Anterior cingulate cortex (tissue), 58 donors: ENCODE results near the gene CREB3L1.
"Not testable (repeated sequence)": the region's sequence is repeated elsewhere in the genome, so short reads cannot be mapped to it uniquely, and the experiment has no call there.

Experiments used
- DNase-seq, 58 donors: peaks; one replicate each; lab custom pipeline; 2025; lab: John Stamatoyannopoulos, UW

Gene CREB3L1

GRCh38 chr11:46293641-46294103, 16.2 kb downstream of the CREB3L1 start:
- no peak for DNase-seq

DNA sequence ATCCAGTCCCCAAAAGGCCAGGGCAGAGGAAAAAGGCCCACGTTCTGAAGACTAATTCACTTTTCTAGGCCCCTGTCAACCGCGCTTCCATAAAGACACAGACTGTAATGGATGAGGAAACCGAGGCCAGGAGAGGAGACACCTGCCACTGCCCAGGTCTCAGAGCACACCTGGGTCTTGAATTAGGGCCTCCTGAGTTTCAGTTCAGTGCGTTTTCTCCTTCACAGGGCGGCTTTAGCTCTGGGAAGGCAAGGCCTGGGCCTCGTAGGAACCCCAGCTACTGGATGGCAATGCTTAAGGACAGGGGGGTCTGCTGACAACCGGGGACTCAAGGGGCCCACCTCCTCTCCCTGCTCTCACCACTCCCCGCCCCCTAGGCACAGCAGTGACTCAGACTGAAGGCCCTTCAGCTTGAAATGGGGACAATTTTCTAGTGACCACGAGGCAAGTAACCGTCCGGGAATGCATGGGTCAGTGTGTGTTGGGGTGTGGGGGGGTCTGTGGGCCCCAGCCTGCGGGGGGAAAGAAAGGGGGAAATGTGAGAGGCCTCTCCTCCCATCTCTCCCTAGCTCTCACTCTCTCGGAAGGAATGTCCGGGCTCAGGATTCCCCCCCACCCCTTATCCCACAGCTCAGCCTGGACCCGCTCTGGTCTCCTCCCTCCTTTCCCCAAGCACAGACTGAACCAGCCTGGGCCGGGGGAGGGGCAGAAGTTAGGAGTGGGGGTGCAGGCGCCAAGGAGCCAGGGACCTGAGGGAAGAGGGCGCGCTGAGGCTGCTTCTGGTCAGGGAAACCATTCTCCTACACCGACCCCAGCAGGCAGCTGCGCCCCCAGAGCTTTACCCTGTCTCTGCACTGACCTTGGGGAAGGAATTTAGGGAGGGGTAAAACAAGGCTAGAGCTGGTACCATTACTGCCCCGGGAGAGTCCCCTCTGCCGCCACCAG, 17.2 kb downstream of the CREB3L1 start:
- DNase-seq: no peak

DNA sequence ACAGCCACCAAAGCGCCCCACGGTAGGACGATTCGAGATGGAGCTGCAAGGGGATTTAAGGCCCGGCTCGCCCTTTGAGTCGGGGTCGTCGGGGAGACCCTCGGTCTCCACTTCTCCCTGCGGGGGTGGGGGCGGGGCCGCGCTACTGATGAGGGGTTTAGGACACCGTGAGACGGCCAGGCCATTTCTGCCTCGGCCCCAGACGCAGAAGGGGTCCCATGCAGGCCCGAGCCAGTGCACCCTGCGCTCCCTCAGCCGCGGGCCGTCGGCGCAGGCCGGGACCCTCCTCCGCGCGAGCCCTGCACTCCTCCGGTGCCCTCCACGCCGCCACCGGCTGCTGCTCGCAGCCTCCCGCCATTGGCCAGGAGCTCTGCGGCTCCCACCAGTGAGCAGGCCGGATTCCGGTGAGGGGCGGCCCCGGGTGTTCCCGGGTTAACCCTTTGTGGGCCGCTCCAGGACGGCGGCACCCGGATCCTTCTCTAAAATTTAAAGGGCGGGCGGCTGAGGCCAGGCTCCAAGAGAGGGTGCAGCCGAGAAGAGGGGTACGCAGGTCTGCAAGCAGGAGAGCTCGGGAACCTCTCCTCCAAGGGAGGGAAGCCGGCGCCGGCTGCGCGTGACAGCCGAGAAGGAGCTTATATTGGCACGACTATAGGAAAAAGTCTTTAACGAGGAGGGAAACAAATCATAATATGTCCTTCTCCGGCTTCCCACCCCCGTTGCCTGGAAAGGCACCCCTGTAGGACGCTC, 18.0 kb downstream of the CREB3L1 start:
- DNase-seq: peak in 54 of 58 donors; percentile 11 to 88 (median 56)

GRCh38 chr11:46296059-46296527, 18.6 kb downstream of the CREB3L1 start:
- no peak for DNase-seq

DNA sequence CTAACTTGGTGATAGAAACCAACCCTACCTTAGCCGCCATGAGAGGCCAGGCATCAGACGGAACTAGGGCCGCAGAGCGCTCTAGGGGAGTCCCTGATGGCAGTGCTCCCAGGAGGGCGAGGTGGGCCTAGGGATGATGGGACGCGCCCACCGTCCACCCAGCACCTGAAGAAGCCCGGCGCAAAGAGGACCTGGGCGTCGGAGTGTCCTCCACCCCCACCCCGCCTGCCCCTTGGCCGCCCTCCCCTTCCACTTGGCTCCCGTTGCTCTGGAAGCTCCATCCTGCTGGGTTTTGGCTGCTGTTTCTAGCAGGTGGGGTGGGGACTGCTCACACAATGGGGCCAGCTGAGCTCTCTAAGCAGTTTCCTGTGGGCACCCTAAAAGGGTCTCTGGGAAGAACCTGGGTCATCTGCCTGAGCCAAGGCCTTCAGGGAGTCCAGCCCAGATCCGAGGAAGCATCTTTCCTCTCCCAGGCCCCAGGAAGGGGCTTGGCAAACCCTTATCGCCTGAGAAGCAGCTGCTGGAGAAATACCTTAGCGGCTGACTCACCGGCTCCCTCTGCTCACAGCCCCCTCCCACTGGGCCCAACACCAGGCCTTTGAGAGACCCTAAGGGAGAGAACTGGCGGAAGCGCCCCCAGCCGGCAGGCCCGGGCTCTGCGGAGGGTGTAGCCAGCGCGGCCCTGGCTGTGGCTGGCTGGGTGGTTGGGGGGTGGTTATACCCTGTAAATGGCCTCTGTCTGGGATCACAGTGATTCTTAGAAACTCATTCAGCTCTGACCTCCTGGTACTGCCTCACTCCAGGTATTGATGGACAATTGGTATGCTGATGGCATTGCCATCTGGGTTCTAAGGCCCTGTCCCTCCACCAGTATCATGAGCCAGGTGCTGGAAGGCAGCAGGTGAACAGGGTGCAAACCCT, 19.3 kb downstream of the CREB3L1 start:
- no peak for DNase-seq

GRCh38 chr11:46298699-46299433, 21.4 kb downstream of the CREB3L1 start:
- no peak for DNase-seq

- DNase-seq: no peak
Measured at GRCh38 chr11:46299451-46299961, 22.0 kb downstream of the CREB3L1 start.

- DNase-seq: no peak
Measured at GRCh38 chr11:46300270-46300669, 22.8 kb downstream of the CREB3L1 start.

GRCh38 chr11:46302866-46303265, 25.4 kb downstream of the CREB3L1 start:
- DNase-seq: no peak

DNA sequence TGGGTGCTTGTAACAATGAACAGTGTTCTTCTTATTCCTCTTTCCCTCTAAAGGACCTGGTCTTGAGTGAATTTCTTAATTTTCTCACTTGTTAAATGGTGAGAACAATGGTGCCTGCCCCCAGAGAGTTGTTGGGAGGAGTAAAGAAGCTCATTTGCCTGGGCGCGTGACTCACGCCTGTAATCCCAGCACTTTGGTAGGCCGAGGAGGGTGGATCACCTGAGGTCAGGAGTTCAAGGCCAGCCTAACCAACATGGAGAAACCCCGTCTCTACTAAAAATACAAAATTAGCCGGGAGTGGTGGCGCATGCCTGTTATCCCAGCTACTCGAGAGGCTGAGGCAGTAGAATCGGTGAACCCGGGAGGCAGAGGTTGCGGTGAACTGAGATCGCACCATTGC, 26.6 kb downstream of the CREB3L1 start:
- not testable (repeated sequence) for DNase-seq

DNA sequence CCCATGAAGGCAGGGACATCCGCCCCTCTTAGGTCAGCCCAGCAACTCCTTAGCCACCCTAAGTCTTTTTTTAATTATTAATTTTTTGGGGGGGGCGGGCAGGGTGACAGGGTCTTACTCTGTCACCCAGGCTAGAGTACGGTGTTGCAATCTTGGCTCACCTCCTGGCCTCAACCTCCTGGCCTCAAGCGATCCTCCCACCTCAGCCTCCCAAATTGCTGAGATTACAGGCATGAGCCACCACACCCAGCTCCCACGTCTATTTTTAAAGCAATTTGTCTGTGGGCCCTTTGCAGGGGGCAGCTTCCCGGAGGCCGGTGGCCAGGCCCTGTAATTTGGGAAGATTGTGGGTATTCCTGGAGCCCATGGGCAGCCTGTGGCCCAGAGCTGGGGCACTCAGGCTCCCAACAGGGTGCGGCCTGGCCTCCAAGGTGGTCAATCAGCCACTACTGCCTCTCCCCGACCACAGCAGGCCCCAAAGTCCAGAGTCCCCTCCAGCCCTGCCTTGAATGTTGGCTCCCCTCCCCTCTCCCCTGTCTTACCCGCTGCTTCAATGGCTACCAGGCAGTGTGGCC, 27.2 kb downstream of the CREB3L1 start:
- DNase-seq: no peak

GRCh38 chr11:46305295-46305694, 27.8 kb downstream of the CREB3L1 start:
- DNase-seq: no peak

- no peak for DNase-seq
Measured at GRCh38 chr11:46306296-46306853, 28.9 kb downstream of the CREB3L1 start.

DNA sequence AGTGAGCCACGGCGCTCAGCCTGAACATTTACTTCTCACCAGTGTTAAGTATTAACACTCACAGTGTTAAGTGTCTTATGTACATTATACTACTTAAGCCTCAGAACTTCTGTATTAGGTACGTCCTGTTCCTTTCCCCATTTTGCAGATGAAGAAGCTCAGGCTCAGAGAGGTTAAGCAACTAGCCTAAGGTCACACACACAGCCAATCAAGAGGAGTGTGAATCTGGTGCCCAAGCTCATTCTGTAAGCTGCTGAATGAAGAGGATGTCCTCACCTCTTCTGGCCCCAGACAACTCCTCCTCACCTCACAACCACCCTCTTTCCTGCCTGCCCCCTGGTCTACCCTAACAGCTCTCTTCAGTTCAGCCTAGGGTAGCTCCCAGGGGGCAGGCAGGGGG, 29.9 kb downstream of the CREB3L1 start:
- no peak for DNase-seq

DNA sequence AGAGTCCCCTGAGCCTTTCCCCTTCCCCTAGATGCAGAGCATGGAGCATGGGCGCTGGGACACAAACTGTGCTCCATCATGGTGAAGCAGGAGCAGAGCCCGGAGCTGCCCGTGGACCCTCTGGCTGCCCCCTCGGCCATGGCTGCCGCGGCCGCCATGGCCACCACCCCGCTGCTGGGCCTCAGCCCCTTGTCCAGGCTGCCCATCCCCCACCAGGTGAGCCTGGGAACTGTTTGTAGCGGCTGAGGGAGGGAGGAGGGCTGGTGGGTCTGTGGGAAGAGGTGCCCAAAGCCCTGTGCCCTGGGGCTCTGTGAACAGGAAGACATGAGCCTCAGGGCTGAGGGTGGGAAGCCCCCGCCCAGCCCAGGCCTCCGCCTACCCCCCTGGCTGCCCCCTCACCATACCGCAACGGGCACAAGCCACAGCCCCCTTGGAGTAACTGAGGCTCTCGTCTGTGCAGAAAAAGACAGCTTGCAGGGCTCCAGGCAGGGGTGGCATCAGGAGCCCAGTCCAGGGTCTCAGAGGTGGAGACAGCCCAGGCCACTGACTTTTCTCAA, 30.4 kb downstream of the CREB3L1 start:
- DNase-seq: no peak

DNA sequence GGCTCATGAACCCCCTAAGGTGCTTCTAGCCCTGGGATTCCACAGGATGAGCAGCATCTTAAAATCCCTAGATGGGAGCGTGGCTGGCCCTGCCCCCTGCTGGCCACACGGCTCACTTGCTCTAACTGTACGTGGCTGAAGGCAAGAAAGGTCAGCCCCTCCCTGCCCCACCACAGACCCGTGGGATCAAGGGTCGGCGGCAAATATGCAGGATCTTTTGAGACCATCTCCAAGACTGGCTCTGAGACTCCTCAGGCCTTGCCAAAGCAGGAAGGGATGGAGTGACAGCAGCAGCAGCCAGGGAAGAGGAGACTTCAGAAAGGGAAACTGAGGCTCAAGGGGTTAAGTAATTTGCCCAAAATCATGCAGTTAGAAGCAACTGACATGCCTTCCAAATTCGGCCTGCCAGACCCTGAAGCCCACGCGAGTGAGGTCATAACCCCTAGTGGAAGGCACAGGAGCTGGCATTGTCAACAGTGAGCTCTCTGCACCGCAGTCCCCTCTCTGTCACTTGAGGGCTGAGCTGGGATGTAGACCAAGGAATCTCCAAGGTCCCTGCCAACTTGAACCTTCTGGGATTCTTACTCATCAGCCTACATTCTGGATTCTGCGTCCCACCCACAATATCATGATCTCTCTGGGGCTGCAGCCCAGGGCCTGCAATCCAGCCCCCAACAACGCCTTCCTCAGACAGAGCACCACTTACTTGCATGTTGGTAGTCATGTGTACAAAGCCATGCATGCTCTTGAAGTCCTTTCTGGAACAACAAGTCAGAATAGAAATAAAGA, 31.4 kb downstream of the CREB3L1 start:
- peak in 48 of 58 donors; percentile 6 to 79 (median 40) for DNase-seq

DNA sequence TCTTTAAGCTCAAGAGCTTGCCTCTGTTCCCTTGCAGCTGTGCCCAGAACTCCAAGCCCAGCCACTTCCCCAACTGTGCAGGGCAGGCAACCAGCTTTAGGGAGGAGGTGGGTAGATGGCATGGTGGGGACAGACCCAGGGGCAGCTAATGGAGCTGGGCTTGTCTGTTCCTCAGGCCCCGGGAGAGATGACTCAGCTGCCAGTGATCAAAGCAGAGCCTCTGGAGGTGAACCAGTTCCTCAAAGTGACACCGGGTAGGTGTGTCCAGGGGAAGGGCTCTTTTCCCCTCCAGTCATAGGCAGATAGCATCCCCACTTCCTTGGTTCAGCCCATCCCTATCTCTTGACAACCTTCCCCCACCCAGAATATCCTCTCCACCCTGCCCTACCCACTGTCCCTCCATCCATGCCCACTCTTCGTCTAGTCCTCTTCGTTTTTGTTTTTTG, 32.4 kb downstream of the CREB3L1 start:
- no peak for DNase-seq
